PC-3 (cell line): ENCODE measurements around the gene PDZRN3.

Experiments
- EZH2phosphoT487 ChIP-seq: fragments of 300-600 bp; sonication (generic); IDR thresholded peaks from 2 replicates; pipeline ENCODE4 v1.6.1; 2018; ENCODE audit warnings: mild to moderate bottlenecking, antibody characterized with exemption, low read length, borderline replicate concordance
- TF ChIP-seq, protein P1 (sequence below): fragments of 300-600 bp; sonication (generic); conservative IDR thresholded peaks from 2 replicates; pipeline ENCODE4 v1.5.1; 2017; ENCODE audit warnings: antibody characterized with exemption, low read depth, mild to moderate bottlenecking, low read length

DNA sequence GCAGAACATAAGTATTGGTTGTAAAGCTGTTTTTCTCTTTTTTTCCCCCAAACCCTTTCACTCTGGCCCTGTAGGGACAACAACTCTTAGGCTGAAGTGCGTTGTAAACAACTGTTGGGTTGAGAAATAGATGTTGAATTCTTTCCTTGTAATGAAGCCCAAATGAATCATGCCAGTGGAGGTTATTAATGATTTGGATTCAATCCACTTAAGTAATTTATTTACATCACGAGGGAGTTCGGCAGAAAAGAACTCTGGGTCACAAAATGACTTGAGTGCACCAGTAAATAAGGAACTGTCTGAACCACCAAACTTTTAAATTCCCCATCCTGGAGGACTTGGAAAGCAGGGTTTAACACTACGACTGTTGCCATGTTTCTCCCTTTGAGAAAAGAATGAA, 218.9 kb downstream of the PDZRN3 start:
- TF ChIP-seq, protein P1, sequence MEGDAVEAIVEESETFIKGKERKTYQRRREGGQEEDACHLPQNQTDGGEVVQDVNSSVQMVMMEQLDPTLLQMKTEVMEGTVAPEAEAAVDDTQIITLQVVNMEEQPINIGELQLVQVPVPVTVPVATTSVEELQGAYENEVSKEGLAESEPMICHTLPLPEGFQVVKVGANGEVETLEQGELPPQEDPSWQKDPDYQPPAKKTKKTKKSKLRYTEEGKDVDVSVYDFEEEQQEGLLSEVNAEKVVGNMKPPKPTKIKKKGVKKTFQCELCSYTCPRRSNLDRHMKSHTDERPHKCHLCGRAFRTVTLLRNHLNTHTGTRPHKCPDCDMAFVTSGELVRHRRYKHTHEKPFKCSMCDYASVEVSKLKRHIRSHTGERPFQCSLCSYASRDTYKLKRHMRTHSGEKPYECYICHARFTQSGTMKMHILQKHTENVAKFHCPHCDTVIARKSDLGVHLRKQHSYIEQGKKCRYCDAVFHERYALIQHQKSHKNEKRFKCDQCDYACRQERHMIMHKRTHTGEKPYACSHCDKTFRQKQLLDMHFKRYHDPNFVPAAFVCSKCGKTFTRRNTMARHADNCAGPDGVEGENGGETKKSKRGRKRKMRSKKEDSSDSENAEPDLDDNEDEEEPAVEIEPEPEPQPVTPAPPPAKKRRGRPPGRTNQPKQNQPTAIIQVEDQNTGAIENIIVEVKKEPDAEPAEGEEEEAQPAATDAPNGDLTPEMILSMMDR = no peak
- TF ChIP-seq EZH2phosphoT487 = no peak
